NCI-H2196 treated with DMSO at 0.1 percent for 48 hours (cell line): ENCODE measurements around the gene ZNF689.
"Not testable (repeated sequence)": the region's sequence is repeated elsewhere in the genome, so short reads cannot be mapped to it uniquely, and the experiment has no call there.

Experiments
- DNase-seq: peaks from one replicate; lab custom pipeline; 2025; ENCODE audit not compliant: unreplicated experiment; lab: John Stamatoyannopoulos, UW

ZNF689 gene

GRCh38 chr16:30601966-30602365 is 8.2 kb downstream of the ZNF689 start:
- DNase-seq: no peak

DNA sequence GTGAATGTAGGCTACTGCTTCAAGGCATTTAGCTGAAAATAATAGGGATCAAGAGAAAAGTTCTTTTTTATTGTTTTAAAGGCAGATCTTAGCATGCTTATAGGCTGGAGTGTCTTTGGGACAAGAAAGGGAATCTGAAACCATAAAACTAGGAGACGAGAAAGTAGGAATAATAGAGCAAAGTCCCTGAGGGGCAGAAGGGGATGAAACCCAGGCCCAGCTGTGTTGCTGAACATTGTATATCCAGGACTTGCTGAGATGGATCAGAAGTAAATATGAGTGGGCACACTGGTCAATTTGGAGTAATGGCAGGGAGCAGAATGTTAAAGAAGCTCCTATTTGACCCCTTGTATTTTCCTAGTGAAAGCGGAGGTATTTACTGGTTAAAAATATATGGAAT is 9.3 kb downstream of the ZNF689 start:
- no peak for DNase-seq

GRCh38 chr16:30600215-30600614 is 10.0 kb downstream of the ZNF689 start:
- DNase-seq: no peak

GRCh38 chr16:30592871-30593270 is 17.3 kb downstream of the ZNF689 start:
- DNase-seq: no peak

DNA sequence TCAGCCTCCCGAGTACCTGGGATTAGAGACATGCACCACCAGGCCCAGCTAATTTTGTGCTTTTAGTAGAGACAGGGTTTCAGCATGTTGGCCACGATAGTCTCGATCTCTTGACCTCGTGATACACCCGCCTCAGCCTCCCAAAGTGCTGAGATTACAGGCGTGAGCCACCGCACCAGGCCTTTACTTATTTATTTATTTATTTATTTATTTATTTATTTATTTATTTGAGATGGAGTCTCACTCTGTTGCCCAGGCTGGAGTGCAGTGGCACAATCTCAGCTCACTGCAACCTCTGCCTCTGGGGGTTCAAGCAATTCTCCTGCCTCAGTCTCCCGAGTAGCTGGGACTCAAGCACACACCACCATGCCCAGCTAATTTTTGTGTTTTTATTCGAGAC is 19.3 kb downstream of the ZNF689 start:
- not testable (repeated sequence) for DNase-seq

- DNase-seq: not testable (repeated sequence)
These were observed 20.6 kb downstream of the ZNF689 start for GRCh38 chr16:30589582-30589981.

- DNase-seq: no peak
These were observed 21.5 kb downstream of the ZNF689 start for GRCh38 chr16:30588651-30589050.

GRCh38 chr16:30585400-30586191 is 24.6 kb downstream of the ZNF689 start, which contains the start of gene ZNF785:
Gene ZNF785 (minus strand): TSS chr16:30585697. CDS start chr16:30585611, 86 bp downstream.
- DNase-seq: peak; percentile 98

GRCh38 chr16:30585022-30585399 is 25.2 kb downstream of the ZNF689 start:
- no peak for DNase-seq

DNA sequence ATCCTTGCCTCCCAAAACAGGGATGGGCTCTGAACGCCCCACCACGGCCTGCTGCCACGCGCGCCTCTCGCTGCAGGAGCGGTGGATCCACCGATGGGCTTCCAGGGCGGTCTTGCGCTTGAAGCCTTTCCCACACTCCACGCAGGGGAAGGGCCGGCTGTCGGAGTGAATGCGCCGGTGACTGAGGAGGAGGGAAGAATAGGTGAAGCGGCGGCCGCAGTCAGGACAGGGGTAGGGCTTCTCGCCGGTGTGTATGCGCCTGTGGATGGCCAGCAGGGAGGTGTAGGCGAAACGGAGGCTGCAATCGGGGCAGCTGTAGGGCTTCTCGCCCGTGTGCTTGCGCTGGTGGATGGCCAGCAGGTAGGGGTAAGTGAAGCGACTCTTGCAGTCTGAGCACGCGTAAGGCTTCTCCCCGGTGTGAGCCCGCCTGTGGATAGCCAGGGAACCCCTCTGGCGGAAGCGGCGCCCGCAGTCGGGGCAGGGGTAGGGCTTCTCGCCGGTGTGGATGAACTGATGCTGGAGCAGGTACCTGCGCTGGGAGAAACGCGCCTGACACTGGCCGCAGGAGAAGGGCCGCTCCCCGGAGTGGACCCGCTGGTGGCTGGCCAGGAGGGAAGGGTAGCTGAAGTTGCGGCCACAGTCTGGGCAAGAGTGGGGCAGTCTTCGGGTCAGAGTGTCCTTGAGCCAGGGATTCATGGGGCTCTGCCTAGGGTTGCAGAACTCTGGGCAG is 27.4 kb downstream of the ZNF689 start:
- no peak for DNase-seq

GRCh38 chr16:30581457-30581856 is 28.7 kb downstream of the ZNF689 start:
- DNase-seq: no peak

- DNase-seq: no peak
These were observed 35.5 kb downstream of the ZNF689 start for GRCh38 chr16:30574678-30575077.

DNA sequence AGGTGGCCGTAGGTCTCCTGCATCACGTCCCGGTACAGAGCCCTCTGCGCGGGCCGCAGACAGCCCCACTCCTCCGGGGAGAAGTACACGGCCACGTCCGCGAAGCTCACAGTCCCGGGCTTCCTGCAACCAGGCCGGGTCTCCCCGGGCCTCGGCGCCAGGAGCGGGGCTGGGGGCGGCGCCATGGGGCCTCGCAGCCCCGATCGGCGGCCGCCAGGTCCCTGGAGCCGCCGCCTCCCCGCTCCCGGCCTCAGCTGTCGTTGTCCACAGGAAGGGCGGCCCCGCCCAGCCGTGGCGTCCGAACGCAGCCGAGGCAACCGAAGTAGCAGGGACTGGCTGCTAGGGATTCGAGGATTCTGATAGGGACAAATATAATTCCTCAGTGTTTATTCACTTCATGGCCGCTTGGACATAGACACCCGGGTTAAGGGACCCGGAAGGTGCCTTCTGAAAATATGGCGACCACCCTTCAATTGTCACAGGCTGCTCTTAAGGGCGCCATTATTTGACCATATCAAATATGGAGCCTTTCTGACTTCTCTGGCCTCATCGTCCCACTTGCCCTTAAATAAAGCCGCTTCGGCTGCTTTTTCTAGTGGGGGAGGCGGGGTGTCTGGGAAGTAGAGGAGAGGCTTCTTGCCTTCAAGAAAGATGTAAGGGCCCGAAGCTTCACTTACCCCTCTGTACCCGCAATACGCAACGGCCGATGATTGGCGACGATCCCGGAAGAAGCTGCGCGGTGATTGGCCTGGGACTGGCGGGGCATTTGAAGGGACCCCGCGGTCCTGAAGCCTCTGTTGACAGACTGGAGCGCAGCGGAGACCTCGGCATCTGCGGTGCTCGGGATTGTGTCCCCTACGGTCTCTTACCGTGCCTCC is 38.5 kb downstream of the ZNF689 start, which contains the start of gene ZNF688:
TSS of gene ZNF688 (minus strand) at position 270 of the 878 bp plus-strand sequence. CDS start at position 185, 85 bp downstream.
- peak; percentile 85 for DNase-seq

DNA sequence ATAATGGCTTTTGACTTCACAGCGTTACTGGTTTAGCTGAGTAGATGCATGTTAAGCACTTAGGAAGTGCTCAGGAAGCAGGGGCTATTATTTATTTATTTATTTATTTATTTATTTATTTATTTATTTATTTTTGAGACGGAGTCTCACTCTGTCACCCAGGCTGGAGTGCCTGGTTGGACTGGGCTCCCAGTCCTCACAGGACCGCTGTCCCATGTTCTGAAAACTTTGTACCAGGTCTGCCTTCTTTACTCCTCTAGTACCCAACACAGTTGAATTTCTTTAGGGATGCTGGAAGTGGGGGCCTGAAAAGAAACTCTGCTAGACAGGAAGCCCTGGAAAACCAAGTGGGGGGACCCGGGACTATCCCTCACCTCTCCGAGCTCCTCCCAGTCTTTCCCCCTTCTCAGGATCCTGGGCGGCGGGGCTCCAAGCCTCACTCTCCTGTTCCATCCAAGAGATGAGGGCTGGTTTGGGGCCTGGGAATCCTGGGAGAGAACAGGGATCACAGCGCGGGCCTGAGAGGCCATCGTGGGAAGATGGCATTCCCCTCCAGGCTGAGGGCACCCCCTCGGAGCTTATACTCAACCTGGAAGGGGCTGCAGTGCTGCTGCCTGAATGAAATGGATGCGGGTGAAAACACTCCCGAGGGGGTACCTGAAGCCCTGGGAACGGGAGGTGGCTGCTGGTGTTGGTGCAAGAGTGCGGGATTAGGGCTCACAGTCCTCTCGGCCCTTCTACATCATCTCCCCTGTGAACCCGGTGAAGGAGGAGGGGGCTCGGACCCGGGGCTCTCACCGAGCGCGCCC is 39.3 kb downstream of the ZNF689 start:
- no peak for DNase-seq

GRCh38 chr16:30569746-30570635 is 40.2 kb downstream of the ZNF689 start:
- DNase-seq: no peak

DNA sequence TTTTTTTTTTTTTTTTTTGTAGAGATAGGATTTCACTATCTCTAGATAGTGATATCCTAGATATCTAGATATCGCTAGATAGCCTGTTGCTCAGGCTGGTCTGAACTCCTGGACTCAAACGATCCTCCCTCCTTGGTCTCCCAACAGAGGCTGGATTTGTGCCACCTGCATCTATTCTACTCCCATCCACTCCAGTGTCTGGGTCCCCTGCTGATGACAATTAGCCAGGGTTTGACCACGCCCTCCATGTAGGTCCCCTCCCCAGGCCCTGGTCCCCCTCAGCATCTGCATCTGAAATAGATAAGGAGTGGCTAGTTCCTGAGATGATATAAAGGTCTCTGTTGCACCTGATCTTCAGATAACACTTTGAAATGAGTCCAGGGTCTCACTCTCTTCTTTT is 40.9 kb downstream of the ZNF689 start:
- DNase-seq: no peak

DNA sequence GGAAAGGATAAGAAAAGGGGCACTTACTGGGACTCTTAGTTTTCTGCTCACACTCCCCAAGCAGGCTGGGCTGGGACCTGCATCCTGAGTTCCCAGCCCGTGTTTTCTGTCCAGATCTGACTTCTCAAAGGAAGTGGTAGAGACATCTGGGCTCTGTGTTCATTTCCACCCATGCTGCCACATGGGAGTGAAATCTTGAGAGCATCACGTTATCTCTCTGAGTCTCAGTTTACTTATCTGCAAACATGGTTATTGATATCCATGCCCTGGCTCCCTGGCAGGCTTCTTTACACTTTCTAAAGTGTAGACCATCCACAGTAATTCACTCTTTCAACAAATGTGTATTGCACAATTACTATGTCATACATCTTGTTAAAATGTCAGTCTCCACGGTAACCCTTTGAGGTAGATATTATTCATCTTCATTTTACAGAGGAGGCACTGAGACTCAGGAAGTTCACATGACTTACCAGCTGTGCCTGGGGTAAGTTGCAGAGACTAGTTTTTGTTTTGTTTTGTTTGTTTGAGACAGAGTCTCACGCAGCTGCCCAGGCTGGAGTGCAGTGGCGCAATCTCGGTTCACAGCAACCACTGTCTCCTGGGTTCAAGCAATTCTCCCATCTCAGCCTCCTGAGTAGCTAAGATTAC is 42.1 kb downstream of the ZNF689 start:
- DNase-seq: peak; percentile 39

GRCh38 chr16:30567160-30567990 is 42.8 kb downstream of the ZNF689 start:
- DNase-seq: no peak
